ENCODE data around the gene NUDT8.
A peak's percentile ranks its signal among the peaks of the same experiment; 100 is the strongest.
"Not testable (repeated sequence)": the region's sequence is repeated elsewhere in the genome, so short reads cannot be mapped to it uniquely, and the experiment has no call there.

Gene NUDT8

DNA sequence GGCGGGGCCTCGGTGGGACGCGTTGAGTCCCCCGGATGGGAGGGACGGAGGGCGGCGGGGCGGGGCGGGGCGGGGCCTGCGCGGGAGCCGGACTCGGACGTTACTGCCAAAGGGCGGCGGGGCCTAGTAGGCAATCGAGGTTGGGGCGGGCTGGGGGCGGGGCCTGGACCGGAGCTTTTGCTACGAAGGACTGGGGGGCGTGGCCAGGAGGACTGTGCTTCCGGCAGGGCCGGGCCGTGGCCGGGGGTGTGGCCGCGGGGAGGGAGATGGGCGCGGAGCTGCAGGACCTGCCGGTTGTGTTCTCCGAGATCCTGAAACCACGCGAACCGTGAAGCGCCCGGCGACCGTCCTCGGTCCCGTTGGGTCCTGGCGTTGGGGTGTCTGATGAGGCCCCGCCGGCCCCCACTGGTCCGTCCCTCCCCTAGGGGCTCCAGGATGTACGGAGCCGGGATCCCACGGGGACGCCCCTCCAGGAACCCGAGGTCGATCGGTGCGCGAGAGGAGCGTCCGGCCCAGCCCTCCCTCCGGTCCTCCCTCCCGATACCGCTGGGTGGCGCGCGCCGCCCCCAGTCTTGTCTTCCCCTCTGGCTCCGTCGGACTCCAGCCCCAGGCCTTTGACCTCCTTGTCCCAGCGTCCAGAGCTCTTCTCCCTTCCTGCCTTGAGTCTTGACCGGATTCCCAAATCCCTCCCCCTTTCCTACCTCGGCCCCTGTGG, 648 bp upstream of the NUDT8 start:
- peak; percentile 84 to 100 (median 96) for DNase-seq

DNA sequence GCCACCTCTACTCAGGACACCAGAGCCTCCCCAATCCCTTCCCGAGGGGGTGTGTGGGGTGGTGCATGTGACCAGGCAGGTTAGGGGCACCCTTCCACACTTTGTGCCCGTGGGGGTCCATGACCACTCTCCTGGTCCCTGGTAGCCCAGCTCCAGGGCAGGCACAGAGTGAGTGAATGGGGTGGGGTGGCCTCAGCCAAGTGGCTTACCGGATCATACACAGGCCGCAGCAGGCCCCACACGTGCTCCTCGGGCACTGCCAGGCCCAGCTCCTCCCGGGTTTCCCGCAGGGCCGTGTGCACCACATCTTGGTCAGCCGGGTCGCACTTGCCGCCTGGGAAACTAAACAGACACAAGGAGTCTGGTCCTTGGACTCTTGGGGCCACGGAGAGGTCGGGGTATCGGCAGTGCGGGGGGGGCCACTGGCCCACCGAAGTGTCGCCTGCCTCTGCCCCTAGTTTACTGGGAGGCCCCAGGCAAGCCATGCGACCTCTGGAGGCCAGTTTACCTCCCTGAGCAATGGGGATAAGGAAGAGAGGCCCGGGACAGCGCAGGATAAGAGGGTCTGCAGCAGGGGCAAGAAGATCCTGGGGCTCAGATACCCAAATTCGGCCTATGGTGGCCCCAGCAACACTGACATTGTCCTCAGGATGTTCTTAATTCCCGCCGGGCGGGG, 889 bp downstream of the NUDT8 start:
- peak in 2 of 56 donors; percentile 10 to 38 for DNase-seq

DNA sequence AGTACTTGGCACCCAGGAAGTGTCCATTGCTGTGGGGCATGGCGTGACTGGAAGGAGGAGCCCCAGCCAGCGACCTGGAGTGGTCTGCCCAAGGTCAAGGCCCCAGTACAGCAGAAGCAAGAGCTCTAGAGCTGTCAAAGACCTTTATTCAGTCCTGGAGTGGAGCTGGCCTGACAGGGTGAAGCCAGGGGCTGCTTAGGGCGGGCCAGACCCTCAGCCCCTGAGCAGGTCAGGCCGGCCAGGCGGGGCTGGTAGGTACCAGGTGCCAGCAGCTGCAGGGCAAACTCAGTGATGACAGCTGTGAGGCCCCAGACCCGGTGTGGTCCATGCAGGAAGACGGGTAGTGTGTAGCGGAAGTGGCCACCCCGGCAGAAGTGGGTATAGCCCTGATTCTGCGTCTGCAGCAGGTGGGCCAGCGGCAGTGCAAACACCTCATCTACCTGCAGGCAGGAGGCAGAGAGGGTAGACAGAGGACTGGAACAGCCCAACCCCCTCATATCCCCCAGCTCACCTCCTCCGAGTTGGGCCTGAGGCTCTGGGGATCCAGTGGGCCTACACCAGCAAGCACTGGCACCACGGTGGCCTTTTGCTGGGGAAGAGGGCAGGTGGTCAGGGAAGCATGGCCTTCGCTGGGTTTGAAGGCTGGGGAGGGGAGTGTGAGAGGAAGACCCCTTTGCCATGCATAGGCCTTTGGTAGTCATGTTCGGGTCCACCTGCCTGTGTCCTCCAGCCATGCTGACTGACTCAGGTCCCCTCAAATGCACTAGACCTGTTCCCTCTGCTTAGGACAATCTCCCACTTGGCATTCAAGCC, 1.7 kb downstream of the NUDT8 start:
- no peak for DNase-seq

DNA sequence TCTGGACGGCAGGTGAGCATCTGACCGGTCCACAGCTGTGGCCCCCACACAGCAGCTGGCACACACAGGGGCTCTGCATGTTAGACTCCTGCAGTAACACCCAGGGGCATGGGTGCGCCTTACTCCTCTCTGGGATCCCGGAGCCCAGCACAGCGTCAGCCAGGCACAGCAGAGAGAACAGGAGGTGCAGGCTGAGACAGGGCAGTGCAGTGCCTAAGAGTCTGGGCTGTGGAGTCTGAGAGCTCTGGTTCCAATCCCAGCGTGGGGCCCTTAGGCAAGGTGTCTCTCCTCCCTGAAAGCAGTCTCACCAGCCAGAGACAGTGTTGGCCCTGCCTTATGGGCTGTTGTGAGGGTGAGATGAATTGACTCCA, 2.3 kb downstream of the NUDT8 start:
- no peak for DNase-seq

DNA sequence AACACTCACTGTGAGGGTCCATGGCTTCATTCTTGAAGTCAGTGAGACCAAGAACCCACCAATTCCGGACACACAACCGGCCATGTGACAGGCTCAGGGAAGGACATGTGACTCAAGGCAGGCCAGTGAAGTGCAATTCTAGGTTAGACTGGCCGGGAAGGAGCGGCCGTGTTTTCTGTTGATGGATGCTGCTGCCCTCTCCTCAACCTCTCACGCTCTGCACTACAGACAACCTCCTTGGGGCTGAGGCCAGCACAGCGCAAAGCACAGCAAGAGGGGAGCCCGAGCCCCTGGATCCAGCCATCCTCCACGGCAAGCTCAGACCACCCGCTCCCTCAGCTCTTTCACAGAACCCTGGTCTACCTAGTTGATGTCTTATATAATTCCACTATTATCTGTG, 2.8 kb downstream of the NUDT8 start:
- DNase-seq = no peak

DNA sequence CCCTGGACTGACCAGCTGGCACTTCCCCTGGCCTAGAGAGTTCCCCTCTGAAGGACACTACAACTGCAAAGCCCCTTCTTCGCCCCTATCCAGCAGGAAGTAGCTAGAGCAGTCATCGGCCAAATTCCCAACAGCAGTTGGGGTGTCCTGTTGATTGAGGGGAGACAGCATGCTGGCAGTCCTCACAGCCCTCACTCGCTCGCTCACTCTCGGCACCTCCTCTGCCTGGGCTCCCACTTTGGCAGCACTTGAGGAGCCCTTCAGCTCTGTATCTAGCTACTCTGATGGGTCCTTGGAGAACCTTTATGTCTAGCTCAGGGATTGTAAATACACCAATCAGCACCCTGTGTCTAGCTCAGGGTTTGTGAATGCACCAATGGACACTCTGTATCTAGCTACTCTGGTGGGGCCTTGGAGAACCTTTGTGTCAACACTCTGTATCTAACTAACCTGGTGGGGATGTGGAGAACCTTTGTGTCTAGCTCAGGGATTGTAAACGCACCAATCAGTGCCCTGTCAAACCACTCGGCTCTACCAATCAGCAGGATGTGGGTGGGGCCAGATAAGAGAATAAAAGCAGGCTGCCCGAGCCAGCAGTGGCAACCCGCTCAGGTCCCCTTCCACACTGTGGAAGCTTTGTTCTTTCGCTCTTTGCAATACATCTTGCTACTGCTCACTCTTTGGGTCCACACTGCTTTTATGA, 3.5 kb downstream of the NUDT8 start:
- DNase-seq = not testable (repeated sequence)

DNA sequence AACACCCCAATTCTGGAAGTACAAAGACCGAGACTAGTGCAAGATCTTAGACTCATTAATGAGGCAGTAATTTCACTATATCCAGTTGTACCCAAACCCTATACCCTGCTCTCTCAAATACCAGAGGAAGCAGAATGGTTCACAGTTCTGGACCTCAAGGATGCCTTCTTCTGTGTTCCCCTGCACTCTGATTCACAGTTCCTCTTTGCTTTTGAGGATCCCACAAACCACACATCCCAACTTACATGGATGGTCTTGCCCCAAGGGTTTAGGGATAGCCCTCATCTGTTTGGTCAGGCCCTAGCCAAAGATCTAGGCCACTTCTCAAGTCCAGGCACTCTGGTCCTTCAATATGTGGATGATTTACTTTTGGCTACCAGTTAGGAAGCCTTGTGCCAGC, 5.9 kb downstream of the NUDT8 start:
- not testable (repeated sequence) for DNase-seq

DNA sequence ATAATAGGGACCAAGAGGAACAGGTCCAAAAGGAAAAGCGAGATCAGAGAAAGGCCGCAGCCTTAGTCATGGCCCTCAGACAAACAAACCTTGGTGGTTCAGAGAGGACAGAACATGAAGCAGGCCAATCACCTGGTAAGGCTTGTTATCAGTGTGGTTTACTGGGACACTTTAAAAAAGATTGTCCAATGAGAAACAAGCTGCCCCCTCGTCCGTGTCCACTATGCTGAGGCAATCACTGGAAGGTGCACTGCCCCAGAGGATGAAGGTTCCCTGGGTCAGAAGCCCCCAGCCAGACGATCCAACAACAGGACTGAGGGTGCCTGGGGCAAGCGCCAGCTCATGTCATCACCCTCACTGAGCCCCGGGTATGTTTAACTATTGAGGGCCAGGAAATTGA, 6.8 kb downstream of the NUDT8 start:
- DNase-seq = not testable (repeated sequence)

DNA sequence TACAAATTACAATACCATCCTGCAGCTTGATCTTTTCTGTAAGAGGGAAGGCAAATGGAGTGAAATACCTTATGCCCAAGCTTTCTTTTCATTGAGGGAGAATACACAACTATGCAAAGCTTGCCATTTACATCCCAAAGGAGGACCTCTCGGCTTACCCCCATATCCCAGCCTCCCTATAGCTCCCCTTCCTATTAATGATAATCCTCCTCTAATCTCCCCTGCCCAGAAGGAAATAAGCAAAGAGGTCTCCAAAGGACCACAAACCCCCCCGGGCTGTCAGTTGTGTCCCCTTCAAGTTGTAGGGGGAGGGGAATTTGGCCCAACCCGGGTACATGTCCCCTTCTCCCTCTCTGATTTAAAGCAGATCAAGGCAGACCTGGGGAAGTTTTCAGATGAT, 7.8 kb downstream of the NUDT8 start:
- DNase-seq = not testable (repeated sequence)

DNA sequence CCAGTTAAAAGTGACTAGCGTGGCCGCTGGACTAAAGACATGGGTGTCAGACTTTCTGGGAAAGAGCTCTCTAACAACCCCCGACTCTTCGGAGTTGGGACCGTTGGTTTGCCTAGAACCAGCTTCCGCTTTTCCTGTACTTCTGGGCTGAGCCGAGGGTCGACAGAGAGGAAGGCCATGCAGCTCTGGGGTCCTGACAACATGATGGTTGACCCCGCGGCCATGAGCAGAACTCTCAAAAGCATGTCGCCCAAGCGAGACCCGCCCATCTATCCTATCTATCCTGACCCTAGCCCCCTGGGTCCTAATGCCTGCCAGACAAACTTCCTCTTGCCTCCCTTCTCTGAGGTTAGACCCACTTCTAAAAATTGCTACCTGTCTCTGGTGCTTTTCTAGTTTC, 9.1 kb downstream of the NUDT8 start:
- not testable (repeated sequence) for DNase-seq

DNA sequence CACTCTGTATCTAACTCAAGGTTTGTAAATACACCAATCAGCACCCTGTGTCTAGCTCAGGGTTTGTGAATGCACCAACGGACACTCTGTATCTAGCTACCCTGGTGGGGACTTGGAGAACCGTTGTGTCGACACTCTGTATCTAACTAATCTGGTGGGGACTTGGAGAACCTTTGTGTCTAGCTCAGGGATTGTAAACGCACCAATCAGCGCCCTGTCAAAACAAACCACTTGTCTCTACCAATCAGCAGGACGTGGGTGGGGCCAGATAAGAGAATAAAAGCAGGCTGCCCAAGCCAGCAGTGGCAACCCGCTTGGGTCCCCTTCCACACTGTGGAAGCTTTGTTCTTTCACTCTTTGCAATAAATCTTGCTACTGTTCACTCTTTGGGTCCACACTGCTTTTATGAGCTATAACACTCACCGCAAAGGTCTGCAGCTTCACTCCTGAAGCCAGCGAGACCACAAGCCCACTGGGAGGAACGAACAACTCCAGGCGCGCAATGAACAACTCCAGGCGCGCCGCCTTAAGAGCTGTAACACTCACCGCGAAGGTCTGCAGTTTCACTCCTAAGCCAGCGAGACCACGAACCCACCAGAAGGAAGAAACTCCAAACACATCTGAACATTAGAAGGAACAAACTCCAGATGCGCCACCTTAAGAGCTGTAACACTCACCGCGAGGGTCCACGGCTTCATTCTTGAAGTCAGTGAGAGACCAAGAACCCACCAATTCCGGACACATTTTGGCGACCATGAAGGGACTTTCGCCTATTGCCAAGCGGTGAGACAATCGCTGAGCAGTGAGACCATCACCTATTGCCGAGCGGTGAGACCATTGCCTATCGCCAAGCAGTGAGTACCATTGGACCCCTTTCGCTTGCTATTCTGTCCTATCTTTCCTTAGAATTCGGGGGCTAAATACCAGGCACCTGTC, 9.8 kb downstream of the NUDT8 start:
- DNase-seq = not testable (repeated sequence)

DNA sequence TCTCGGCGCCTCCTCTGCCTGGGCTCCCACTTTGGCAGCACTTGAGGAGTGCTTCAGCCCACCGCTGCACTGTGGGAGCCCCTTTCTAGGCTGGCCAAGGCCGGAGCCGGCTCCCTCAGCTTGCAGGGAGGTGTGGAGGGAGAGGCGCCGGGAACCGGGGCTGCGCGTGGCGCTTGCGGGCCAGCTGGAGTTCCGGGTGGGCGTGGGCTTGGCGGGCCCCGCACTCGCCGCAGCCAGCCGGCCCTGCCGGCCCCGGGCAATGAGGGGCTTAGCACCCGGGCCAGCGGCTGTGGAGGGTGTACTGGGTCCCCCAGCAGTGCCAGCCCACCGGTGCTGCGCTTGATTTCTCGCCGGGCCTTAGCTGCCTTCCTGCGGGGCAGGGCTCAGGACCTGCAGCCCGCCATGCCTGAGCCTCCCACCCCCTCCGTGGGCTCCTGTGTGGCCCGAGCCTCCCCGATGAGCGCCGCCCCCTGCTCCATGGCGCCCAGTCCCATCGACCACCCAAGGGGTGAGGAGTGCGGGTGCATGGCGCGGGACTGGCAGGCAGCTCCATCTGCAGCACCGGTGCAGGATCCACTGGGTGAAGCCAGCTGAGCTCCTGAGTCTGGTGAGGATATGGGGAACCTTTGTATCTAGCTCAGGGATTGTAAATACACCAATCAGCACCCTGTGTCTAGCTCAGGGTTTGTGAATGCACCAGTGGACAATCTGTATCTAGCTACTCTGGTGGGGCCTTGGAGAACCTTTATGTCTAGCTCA, 10.7 kb downstream of the NUDT8 start:
- not testable (repeated sequence) for DNase-seq

DNA sequence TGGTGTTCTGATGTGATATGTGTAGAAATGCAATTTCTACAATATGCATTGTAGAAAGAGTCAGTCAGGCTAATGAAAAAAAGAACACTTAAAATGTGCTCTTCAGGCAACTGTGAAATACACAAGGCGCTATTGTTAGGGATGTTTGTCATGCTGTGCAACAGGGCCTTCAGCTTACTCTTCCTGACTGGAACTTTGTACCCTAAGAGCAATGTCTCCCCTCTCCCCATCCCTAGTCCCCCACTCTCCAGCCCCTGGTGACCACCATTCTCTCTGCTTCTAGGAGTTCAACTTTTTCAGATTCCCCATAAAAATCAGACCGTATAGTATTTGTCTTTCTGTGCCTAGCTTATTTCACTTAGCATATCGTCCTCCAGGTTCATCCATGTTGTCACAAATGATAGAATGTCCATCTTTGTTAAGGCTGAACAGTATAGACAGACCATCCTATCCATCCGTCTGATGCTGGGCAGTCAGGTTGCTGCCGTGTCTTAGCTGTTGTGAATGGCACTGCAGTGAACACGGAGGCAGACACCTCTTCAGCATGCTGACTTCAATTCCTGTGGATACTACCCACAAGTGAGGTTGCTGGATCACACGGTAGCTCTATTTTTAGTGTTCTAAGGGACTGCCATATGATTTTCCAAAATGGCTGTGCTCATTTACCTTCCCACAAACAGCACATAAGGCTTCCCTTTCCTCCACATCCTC, 12.3 kb downstream of the NUDT8 start:
- no peak for DNase-seq

DNA sequence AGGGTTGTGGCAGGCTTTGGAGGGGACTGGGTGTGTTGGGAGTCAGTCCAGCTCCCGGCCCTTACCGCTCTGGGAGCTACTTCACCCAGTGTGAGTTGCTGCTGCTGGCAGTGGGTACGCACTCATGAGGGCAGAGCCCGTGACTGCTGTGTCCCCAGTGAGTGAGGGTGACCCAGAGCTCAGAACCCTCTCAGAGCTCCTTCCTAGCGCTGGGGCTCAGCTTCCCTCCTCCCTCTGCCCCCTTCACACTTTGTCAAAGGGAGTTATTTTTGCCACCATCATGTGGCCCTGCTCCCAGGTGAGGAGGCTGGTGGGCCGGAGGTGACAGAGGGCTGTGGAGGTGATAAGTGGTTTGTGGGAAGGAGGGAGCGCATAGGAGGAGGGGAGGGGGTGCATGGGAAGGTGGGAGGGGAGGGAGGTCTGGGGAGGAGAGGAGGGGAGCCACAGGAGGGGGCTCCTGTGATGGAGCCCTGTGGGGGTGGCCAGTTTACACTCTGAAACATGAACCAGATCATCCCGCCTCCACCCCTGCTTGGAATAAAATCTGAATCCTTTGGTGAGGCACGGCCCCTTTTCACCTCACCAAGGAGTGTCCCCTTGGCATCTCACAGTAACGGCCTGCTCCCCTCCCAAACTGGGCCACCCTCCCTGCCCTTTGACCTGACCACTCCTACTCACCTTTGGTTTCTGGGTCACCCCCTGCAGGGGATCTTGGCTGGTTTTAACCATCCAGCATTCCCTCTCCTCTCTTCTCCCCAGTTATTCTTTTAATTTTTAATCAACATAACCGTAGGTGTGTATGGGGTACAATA, 13.1 kb downstream of the NUDT8 start:
- DNase-seq = peak in 1 of 56 donors; percentile 53

DNA sequence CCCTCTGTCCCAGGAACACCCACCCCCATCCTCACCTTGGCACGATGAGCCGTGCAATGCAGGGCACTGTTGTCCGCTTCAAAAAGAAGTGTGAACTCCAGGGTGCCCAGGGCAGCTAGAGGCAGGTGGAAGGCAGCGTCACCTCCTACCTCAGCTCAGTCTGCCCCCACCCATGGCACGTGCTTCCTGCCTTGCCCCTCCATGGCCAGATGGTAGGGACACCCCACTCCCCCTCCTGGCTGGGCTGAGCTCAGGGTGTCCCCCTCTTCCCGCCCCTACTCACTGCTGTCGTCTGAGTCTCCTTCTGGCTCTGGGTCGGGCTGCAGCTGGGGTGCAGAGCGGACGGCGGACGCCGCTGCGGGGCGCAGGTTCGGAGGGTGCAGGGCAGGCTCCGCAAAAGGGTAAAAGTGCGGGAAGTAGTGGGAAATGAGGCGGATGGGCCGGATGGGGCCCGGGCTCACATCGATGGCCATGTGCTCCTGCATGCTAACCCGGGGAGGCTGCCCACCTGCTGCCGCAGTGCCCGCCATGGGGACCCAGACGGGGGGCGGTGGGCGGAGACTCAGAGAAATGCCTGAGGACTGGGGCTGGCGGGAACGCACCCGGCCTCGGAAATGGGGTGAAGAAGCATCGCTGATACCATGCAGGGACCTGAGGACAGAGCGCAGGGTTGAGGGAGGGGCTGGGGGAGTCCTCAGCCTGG, 13.9 kb downstream of the NUDT8 start:
- no peak for DNase-seq

DNA sequence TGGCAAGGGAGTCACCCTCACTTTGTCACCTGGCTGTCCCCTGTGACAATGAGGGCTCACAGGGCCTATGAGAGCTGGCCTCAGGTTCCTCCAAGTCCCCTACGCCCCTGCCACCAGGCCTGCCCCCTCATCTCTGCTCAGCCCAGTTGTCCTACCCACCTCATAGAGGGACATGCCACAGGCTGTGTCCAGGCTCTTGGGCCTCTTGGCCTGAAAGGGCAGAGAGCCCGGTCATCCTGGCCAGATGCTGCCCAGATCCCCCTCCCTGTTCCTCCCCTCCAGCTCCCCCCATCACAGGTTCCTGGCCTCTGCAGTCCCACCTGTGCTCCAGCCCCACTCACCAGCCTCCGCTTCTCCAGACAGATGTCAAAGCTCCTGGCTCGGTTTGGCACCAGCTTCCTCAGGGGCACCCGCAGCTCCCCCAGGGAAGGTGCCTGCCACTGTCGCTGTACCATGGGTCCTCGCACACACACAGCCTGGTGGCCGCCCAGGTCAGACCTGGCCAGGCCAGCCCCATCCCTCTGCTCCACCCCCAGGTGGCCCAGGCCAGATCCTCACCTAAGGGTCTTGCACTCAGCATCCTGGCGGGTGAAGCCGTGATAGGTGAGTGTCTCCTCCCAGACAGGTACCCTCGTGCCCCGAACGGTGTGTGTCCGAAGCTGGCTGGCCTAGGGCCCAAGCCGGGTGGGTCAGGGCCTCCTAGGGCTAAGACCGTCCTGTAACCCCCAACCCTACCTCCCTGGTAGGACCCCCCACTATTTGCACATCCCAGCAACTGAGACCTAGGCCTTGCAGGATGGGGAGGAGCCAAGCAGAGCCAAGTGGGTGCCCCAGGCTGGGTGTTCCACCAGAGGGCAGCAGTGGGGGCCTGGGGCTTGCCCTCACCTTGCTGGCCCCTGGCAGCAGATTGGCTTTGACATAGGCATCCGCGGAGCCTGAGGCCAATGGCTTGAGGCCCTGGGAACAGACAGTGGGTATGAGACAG, 14.7 kb downstream of the NUDT8 start:
- DNase-seq = no peak

All from nucleus accumbens (tissue), 56 donors.